AG04449 (cell line): ENCODE data around the gene MT1F.
"Not testable (repeated sequence)": the region's sequence is repeated elsewhere in the genome, so short reads cannot be mapped to it uniquely, and the experiment has no call there.

Experiments used
- CTCF ChIA-PET: fragments of 350-600 bp; formaldehyde crosslinking; extraction: SDS; loops from one replicate; lab custom pipeline; 2021; ENCODE audit warnings: antibody characterized with exemption; lab: Yijun Ruan, JAX
- POLR2A ChIA-PET: fragments of 400-600, 350-600 bp; formaldehyde crosslinking; extraction: SDS; loops from one replicate; lab custom pipeline; 2020; ENCODE audit warnings: antibody characterized with exemption, inconsistent platforms; lab: Yijun Ruan, JAX
- DNase-seq: peaks from one replicate; pipeline ENCODE4 v3.0.0-alpha.2; 2010; ENCODE audit warnings: low read depth, low spot score
- H3K4me3 ChIP-seq: 2 replicates; pipeline ENCODE4 v1.5.1; 2011; ENCODE audit warnings: low read depth, mild to moderate bottlenecking, control low read depth, low read length
- CTCF ChIP-seq: IDR thresholded peaks from one replicate; pipeline ENCODE4 v1.5.1; 2011; ENCODE audit warnings: mild to moderate bottlenecking, moderate library complexity, low read length, control low read depth, inconsistent platforms; ENCODE audit not compliant: insufficient read depth; ENCODE audit errors: missing control alignments

Gene MT1F

GRCh38 chr16:56616608-56617211 is 41.0 kb upstream of the MT1F start:
- no peak for DNase-seq
- peak overlapping the region; percentile 25 for H3K4me3 ChIP-seq
- CTCF ChIA-PET: interaction anchor here (1.6 kb wide), 1 partner anchor 9 kb away, joined by 4 read pairs; the partner anchor contains the start of gene MT1E
- POLR2A ChIA-PET: interaction anchor here (1.2 to 17.5 kb wide), 2 partner anchors 8 to 9 kb away, joined by 8 to 263 read pairs; partner anchors contain the start of genes MT1E and MT2A
- no peak for TF ChIP-seq CTCF

DNA sequence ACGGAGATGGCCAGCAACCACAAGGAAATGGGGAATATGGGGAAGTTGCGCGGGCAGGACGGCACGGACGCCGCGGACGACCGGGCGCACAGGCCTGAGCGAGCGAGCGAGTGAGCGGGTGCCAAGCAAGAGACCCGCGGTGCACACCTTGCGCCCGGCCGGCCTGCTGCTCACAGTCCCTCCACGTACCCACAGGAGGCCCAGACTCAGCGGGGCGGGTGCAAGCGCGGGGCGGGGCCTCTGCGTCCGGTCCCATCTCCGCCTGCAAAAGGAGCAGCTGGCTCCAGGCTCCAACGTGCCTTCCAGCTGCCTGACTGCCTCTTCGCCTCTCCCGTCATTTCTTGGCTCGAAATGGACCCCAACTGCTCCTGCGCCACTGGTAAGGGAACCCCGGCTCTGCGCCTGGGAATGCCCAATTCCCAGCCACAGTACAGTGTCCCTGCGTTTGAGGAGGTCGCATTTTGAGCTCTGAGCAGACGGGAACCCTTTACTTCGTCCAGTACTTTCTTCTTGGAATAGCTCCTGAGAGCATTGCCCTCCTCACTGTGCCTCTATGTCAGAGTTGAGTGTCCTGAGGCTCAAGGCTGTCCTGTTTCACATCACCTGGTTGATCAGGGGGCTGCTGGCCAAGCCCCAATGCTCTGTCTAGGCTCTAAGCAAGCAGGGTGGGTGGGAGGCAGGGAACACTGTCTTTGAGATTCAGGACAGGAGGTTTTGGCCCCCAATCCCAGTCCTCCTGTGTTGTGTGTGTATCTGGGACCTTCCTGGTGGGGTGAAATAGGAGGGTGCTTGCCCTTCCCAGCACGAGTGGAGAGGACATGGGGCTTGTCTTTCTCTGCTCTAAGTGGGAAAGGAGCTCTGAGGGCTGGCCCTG is 40.3 kb upstream of the MT1F start:
- POLR2A ChIA-PET: interaction anchor here (0.6 to 17.5 kb wide), 4 partner anchors 9 to 316 kb away, joined by 3 to 263 read pairs (median 6); partner anchors contain the start of genes MT1E and MT2A
- CTCF ChIA-PET: interaction anchor here (1.2 to 1.6 kb wide), 2 partner anchors 8 to 10 kb away, joined by 3 to 4 read pairs; partner anchors contain the start of genes MT1E and MT2A
- no peak for DNase-seq
- H3K4me3 ChIP-seq: peak overlapping the region; percentile 25
- TF ChIP-seq CTCF: no peak

GRCh38 chr16:56618138-56618537 is 39.6 kb upstream of the MT1F start:
- CTCF ChIA-PET: interaction anchor here (1.2 kb wide), 1 partner anchor 10 kb away, joined by 3 read pairs; the partner anchor contains the start of gene MT2A
- POLR2A ChIA-PET: interaction anchor here (0.6 to 17.5 kb wide), 3 partner anchors 8 to 317 kb away, joined by 4 to 263 read pairs (median 8); partner anchors contain the start of genes MT1E and MT2A

DNA sequence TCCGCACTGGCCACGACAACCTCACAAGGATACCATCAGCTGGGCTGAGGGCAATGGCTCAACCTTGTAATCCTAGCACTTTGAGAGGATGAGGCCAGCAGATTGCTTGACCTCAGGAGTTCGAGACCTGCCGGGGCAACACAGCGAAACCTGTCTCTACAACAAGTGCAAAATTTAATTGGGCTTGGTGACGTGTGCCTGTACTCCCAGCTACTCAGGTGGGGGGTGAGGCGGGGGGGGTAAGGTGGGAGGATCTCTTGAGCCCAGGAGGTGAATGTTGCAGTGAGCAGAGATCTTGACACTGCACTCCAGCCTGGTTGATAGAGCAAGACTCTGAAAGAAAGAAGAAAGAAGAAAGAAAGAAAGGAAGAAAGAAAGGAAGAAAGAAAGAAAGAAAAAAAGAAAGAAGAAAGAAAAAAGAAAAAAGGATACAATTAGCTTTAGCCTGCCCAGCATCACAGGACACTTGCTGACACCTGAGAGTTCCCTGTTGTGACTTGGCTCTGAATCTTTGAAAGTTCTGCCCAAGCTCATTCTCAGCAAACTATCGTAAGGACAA is 37.3 kb upstream of the MT1F start:
- CTCF ChIA-PET: interaction anchor here (1.1 kb wide), 1 partner anchor 82 kb away, joined by 3 read pairs; no protein-coding TSS in a partner anchor
- POLR2A ChIA-PET: no interaction called here

More at GRCh38 chr16:56618138-56618537, 39.6 kb upstream of the MT1F start:
- no peak overlapping the region for H3K4me3 ChIP-seq
- TF ChIP-seq CTCF: no peak
- no peak for DNase-seq

DNA sequence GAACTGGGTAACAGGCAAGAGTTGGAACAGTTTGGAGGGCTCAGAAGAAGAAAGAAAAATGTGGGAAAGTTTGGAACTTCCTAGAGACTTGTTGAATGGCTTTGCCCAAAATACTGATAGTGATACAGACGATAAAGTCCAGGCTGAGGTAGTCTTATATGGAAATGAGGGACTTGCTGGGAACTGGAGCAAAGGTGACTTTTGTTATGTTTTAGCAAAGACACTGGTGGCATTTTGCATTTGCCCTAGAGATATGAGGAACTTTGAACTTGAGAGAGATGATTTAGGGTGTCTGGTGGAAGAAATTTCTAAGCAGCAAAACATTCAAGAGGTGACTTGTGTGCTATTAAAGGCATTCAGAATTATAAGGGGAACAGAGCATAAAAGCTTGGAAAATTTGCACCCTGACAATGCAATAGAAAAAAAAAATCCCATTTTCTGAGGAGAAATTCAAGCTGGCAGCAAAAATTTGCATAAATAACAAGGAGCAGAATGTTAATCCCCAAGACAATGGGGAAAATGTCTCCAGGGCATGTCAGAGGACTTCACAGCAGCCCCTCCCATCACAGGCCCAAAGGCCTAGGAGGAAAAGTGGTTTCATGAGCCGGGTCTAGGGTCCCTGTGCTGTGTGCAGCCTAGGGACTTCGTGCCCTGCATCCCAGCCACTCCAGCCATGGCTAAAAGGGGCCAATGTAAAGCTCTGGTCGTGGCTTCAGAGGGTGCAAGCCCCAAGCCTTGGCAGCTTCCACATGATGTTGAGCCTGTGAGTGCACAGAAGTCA is 35.9 kb upstream of the MT1F start:
- ChIA-PET CTCF (interaction anchor here (0.8 kb wide), 1 partner anchor 16 kb away, joined by 3 read pairs; no protein-coding TSS in a partner anchor), POLR2A (interaction anchor here (9.0 kb wide), 1 partner anchor 12 kb away, joined by 263 read pairs; the partner anchor contains the start of gene MT2A)
- H3K4me3 ChIP-seq, DNase-seq: not testable (repeated sequence)

More for the DNA sequence above, 37.3 kb upstream of the MT1F start:
- TF ChIP-seq CTCF: no peak
- no peak for DNase-seq
- no peak overlapping the region for H3K4me3 ChIP-seq

- not testable (repeated sequence) for DNase-seq, H3K4me3 ChIP-seq
- POLR2A ChIA-PET: interaction anchor here (9.0 kb wide), 1 partner anchor 13 kb away, joined by 263 read pairs; the partner anchor contains the start of gene MT2A
- CTCF ChIA-PET: interaction anchor here (0.9 to 1.8 kb wide), 4 partner anchors 11 to 109 kb away, joined by 3 to 11 read pairs (median 5); no protein-coding TSS in a partner anchor
Measured at GRCh38 chr16:56623184-56623583, 34.6 kb upstream of the MT1F start.
